CD14-positive monocyte (primary cell): ENCODE data around the gene NKAP. TPM values are rescaled to one million over a fixed set of nuclear protein-coding genes. Genes with fewer than 3 reads are reported as not detected.
"Not testable (repeated sequence)": the region's sequence is repeated elsewhere in the genome, so short reads cannot be mapped to it uniquely, and the experiment has no call there.

Source experiments
- DNase-seq, 3 donors: peaks; one replicate each; pipeline ENCODE4 v3.0.0-alpha.2; 2011 to 2022
- H2AFZ ChIP-seq: 2 replicates; pipeline ENCODE4 v1.6.0; 2012; ENCODE audit warnings: mild to moderate bottlenecking, low read depth, low read length, inconsistent platforms; ENCODE audit not compliant: insufficient read depth, poor library complexity, severe bottlenecking
- H3K27ac ChIP-seq, 2 donors: 1 replicate in 1 of 2; 2 replicates in 1 of 2; pipeline ENCODE4 v1.5.1; 2012 to 2013; ENCODE audit warnings: low read length in 2 of 2, control low read depth in 1 of 2, inconsistent platforms in 1 of 2, low read depth in 1 of 2, mild to moderate bottlenecking in 1 of 2
- H3K27me3 ChIP-seq, 2 donors: one replicate each; pipeline versions ENCODE4 v1.6.0 to v1.6.1; 2011 to 2013; ENCODE audit warnings: low read length in 2 of 2; ENCODE audit not compliant: control insufficient read depth in 2 of 2, insufficient read depth in 2 of 2
- H3K36me3 ChIP-seq, 2 donors: replicated peaks in 1 of 2; 1 replicate in 1 of 2; 2 replicates in 1 of 2; pipeline versions ENCODE4 v1.5.1 to v1.6.1; 2012 to 2013; ENCODE audit warnings: low read length in 2 of 2, control low read depth in 1 of 2, inconsistent platforms in 1 of 2, mild to moderate bottlenecking in 1 of 2; ENCODE audit not compliant: insufficient read depth in 2 of 2, control insufficient read depth in 1 of 2
- H3K4me1 ChIP-seq, 2 donors: 1 replicate in 1 of 2; 2 replicates in 1 of 2; pipeline versions ENCODE4 v1.5.1 to v1.6.1; 2012 to 2013; ENCODE audit warnings: low read length in 2 of 2, control low read depth in 1 of 2, inconsistent platforms in 1 of 2, mild to moderate bottlenecking in 1 of 2, moderate library complexity in 1 of 2; ENCODE audit not compliant: insufficient read depth in 2 of 2, control insufficient read depth in 1 of 2
- H3K4me2 ChIP-seq: replicated peaks from 2 replicates; pipeline ENCODE3; 2012; ENCODE audit warnings: low read length, moderate library complexity, mild to moderate bottlenecking; ENCODE audit not compliant: poor library complexity, severe bottlenecking; ENCODE audit errors: extremely low read depth
- H3K4me3 ChIP-seq, 3 experiments: fragments of 200-600 bp in 1 of 3; sonication (generic) in 1 of 3; replicated peaks in 1 of 3; 1 replicate in 2 of 3; 2 replicates in 1 of 3; pipeline ENCODE4 v1.5.1; 2011 to 2013; ENCODE audit warnings: low read length in 3 of 3, mild to moderate bottlenecking in 3 of 3, control low read depth in 2 of 3, low read depth in 2 of 3, inconsistent platforms in 1 of 3, moderate library complexity in 1 of 3
- H3K79me2 ChIP-seq: 2 replicates; pipeline ENCODE4 v1.6.0; 2012; ENCODE audit warnings: mild to moderate bottlenecking, control low read depth, inconsistent platforms, low read length, moderate library complexity; ENCODE audit not compliant: insufficient read depth
- H3K9ac ChIP-seq: 2 replicates; pipeline ENCODE4 v1.6.0; 2017; ENCODE audit warnings: low read length, mild to moderate bottlenecking; ENCODE audit not compliant: insufficient read depth, poor library complexity, severe bottlenecking
- H3K9me3 ChIP-seq, 2 donors: replicated peaks in 1 of 2; 1 replicate in 1 of 2; 2 replicates in 1 of 2; pipeline versions ENCODE4 v1.5.1 to v1.6.1; 2012 to 2013; ENCODE audit warnings: low read length in 2 of 2, control low read depth in 1 of 2; ENCODE audit not compliant: control insufficient read depth in 1 of 2, insufficient read depth in 1 of 2
- H4K20me1 ChIP-seq: 2 replicates; pipeline ENCODE4 v1.6.0; 2012; ENCODE audit warnings: mild to moderate bottlenecking, low read length, control low read depth, moderate library complexity; ENCODE audit not compliant: insufficient read depth
- H3K27ac Mint-ChIP-seq, 7 donors: one replicate each; pipeline ENCODE4 v1.8.0; 2020; ENCODE audit warnings: mild to moderate bottlenecking in 7 of 7, mixed read lengths in 7 of 7, moderate library complexity in 6 of 7, inconsistent platforms in 2 of 7
- H3K27me3 Mint-ChIP-seq, 3 donors: one replicate each; pipeline ENCODE4 v1.8.0; 2021 to 2022; ENCODE audit warnings: low read depth in 3 of 3, mild to moderate bottlenecking in 3 of 3, mixed read lengths in 3 of 3, moderate library complexity in 3 of 3, inconsistent platforms in 1 of 3
- H3K36me3 Mint-ChIP-seq, 2 donors: one replicate each; pipeline ENCODE4 v1.8.0; 2020; ENCODE audit warnings: mixed read lengths in 2 of 2, inconsistent platforms in 1 of 2, mild to moderate bottlenecking in 1 of 2
- H3K4me1 Mint-ChIP-seq: one replicate; pipeline ENCODE4 v1.8.0; 2020; ENCODE audit warnings: mild to moderate bottlenecking, mixed read lengths
- H3K4me3 Mint-ChIP-seq, 2 donors: one replicate each; pipeline ENCODE4 v1.8.0; 2020; ENCODE audit warnings: mild to moderate bottlenecking in 2 of 2, mixed read lengths in 2 of 2, moderate library complexity in 1 of 2
- H3K9me3 Mint-ChIP-seq, 7 donors: one replicate each; pipeline ENCODE4 v1.8.0; 2020 to 2022; ENCODE audit warnings: mixed read lengths in 7 of 7, mild to moderate bottlenecking in 6 of 7, moderate library complexity in 6 of 7, inconsistent platforms in 2 of 7
- CTCF ChIP-seq: fragments of 200-600 bp; IDR thresholded peaks from one replicate; pipeline ENCODE4 v1.8.0; 2022; ENCODE audit warnings: antibody characterized with exemption, mild to moderate bottlenecking
- WGBS: methylation state at CpG from one replicate; pipeline ENCODE4 v1.1.5; 2013; ENCODE audit warnings: missing lambda C conversion rate; ENCODE audit not compliant: insufficient coverage; 5-methylcytosine and 5-hydroxymethylcytosine counted together
- intact Hi-C, 2 donors: fragments of 100-400 bp; cut with micrococcal nuclease; formaldehyde crosslinking; loops; one replicate each; pipeline versions ENCODE4 v1.15.0 to v1.15.1; 2023
- polyA plus RNA-seq, 3 donors: library from polyadenylated mRNA; depleted of rRNA in 1 of 3; unstranded in 2 of 3; stranded (reverse) in 1 of 3; fragments of 300-500 nt in 2 of 3; fragments of >200 nt in 1 of 3; fragmentation: Illumina TruSeq in 2 of 3; gene quantifications; 1 replicate in 2 of 3; 2 replicates in 1 of 3; pipeline ENCODE4 v1.2.3, GENCODE V29; 2012 to 2021

NKAP gene
- polyA plus RNA-seq, 3 donors: 2.0 to 2.9 (median 2.1) TPM

- Histone ChIP-seq H3K4me1 (no peaks in the 10 kb centered on the region), H3K9me3 (peaks cover 0 to 5% of the 10 kb centered on the region in 2 donors), H3K4me3 (no peak overlapping the region), H3K27ac (no peak overlapping the region), H3K79me2 (no peaks in the 10 kb centered on the region), H3K9ac (no peak overlapping the region), H4K20me1 (no peaks in the 10 kb centered on the region), H3K4me2 (no peak overlapping the region), H3K36me3 (no peaks in the 10 kb centered on the region), H2AFZ (no peak overlapping the region), H3K27me3 (peaks cover 0 to 5% of the 10 kb centered on the region in 2 donors)
- no peaks in the 10 kb centered on the region for H3K36me3 Mint-ChIP-seq
- TF ChIP-seq CTCF: no peak
- H3K4me1 Mint-ChIP-seq: peaks cover 5% of the 10 kb centered on the region
- H3K27me3 Mint-ChIP-seq: peaks cover 15 to 27% (median 22%) of the 10 kb centered on the region in 3 donors
- no peak overlapping the region for H3K27ac Mint-ChIP-seq
- no peak overlapping the region for H3K4me3 Mint-ChIP-seq
- H3K9me3 Mint-ChIP-seq: peaks cover 0 to 14% (median 10%) of the 10 kb centered on the region in 7 donors
- intact Hi-C loops: no loop called here
- no peak for DNase-seq
Measured at GRCh38 chrX:119960625-119961024, 17.1 kb upstream of the NKAP start.

- Mint-ChIP-seq H3K4me1 (peaks cover 25% of the 10 kb centered on the region), H3K27me3 (peaks cover 22 to 24% (median 23%) of the 10 kb centered on the region in 3 donors), H3K9me3 (peaks cover 0 to 12% (median 6%) of the 10 kb centered on the region in 7 donors), H3K4me3 (peak overlapping the region in 1 of 2 donors; percentile 62)
- H3K4me1 ChIP-seq, H3K79me2 ChIP-seq, H3K27ac ChIP-seq, DNase-seq, H4K20me1 ChIP-seq, H3K27ac Mint-ChIP-seq, H3K27me3 ChIP-seq, intact Hi-C loops, H3K4me2 ChIP-seq, H2AFZ ChIP-seq, H3K9ac ChIP-seq, H3K36me3 Mint-ChIP-seq, H3K36me3 ChIP-seq, H3K4me3 ChIP-seq, H3K9me3 ChIP-seq: not testable (repeated sequence)
- 47% methylated on average over 6 of the region's 21 CpGs for WGBS
Measured at GRCh38 chrX:119955807-119956570, 12.4 kb upstream of the NKAP start.
